SK-N-SH (cell line): Measurements from ENCODE around the gene TCF3. TPM values are rescaled to one million over a fixed set of nuclear protein-coding genes. Genes with fewer than 3 reads are reported as not detected.

ENCODE experiments used
- CTCF ChIA-PET: fragments of 300-600, 350-600 bp; formaldehyde crosslinking; extraction: SDS; loops from one replicate; lab custom pipeline; 2021; lab: Yijun Ruan, JAX
- POLR2A ChIA-PET: fragments of 350-600 bp; sonication (Branson Sonifier 250); formaldehyde crosslinking; extraction: SDS; loops from one replicate; lab custom pipeline; 2020; ENCODE audit warnings: antibody characterized with exemption, inconsistent platforms; lab: Yijun Ruan, JAX
- DNase-seq: peaks from one replicate; pipeline ENCODE4 v3.0.0; 2012
- H2AFZ ChIP-seq: fragments of 200-600 bp; sonication (generic); 2 replicates; pipeline ENCODE4 v1.8.1; 2016; ENCODE audit warnings: antibody characterized with exemption, mild to moderate bottlenecking, low read depth
- H3F3A ChIP-seq: fragments of 200-600 bp; sonication (generic); replicated peaks from 2 replicates; pipeline ENCODE3; 2016; ENCODE audit warnings: antibody characterized with exemption, mild to moderate bottlenecking; ENCODE audit not compliant: insufficient read depth
- H3K27ac ChIP-seq, 2 experiments: fragments of 200-500 bp in 1 of 2; fragments of 200-600 bp in 1 of 2; sonication (Bioruptor generic) in 1 of 2; sonication (generic), shearing (Covaris generic) in 1 of 2; 2 replicates each; pipeline versions ENCODE4 v1.5.1 to v1.6.1; 2014 to 2016; ENCODE audit warnings: low read depth in 2 of 2, inconsistent platforms in 1 of 2, low read length in 1 of 2, mild to moderate bottlenecking in 1 of 2, mixed read lengths in 1 of 2
- H3K27me3 ChIP-seq: fragments of 200-600 bp; sonication (generic), shearing (Covaris generic); 2 replicates; pipeline ENCODE4 v1.6.1; 2016; ENCODE audit warnings: mixed run types; ENCODE audit not compliant: insufficient read depth
- H3K36me3 ChIP-seq, 2 experiments: fragments of 200-500 bp in 1 of 2; fragments of 200-600 bp in 1 of 2; sonication (Bioruptor generic) in 1 of 2; sonication (generic) in 1 of 2; replicated peaks in 1 of 2; 2 replicates each; pipeline versions ENCODE3 to v1.5.1; 2014 to 2016; ENCODE audit warnings: low read length in 1 of 2, mild to moderate bottlenecking in 1 of 2; ENCODE audit not compliant: insufficient read depth in 2 of 2, control insufficient read depth in 1 of 2
- H3K4me1 ChIP-seq, 2 experiments: fragments of 200-500 bp in 1 of 2; fragments of 200-600 bp in 1 of 2; sonication (Bioruptor generic) in 1 of 2; sonication (generic), shearing (Covaris generic) in 1 of 2; 2 replicates each; pipeline versions ENCODE4 v1.5.1 to v1.6.1; 2014 to 2016; ENCODE audit warnings: low read depth in 1 of 2, low read length in 1 of 2, mixed run types in 1 of 2; ENCODE audit not compliant: insufficient read depth in 2 of 2, control insufficient read depth in 1 of 2
- H3K4me2 ChIP-seq: fragments of 200-600 bp; sonication (generic), shearing (Covaris generic); 2 replicates; pipeline ENCODE4 v1.6.1; 2017; ENCODE audit warnings: mixed run types
- H3K4me3 ChIP-seq, 2 experiments: fragments of 200-500 bp in 1 of 2; fragments of 200-600 bp in 1 of 2; sonication (Bioruptor generic) in 1 of 2; sonication (generic), shearing (Covaris generic) in 1 of 2; 2 replicates each; pipeline versions ENCODE4 v1.5.1 to v1.8.1; 2014 to 2016; ENCODE audit warnings: low read depth in 2 of 2, inconsistent platforms in 1 of 2, low read length in 1 of 2, mild to moderate bottlenecking in 1 of 2, mixed read lengths in 1 of 2, moderate library complexity in 1 of 2
- H3K79me2 ChIP-seq: fragments of 200-600 bp; sonication (generic); 2 replicates; pipeline ENCODE4 v1.8.1; 2017; ENCODE audit warnings: mild to moderate bottlenecking; ENCODE audit not compliant: insufficient read depth
- H3K9ac ChIP-seq: fragments of 200-600 bp; sonication (generic); 2 replicates; pipeline ENCODE4 v1.6.1; 2017; ENCODE audit warnings: mixed run types
- H3K9me2 ChIP-seq: fragments of 200-600 bp; sonication (generic); 2 replicates; pipeline ENCODE4 v1.6.1; 2017; ENCODE audit warnings: mixed run types
- H3K9me3 ChIP-seq: fragments of 200-600 bp; sonication (generic); 2 replicates; pipeline ENCODE4 v1.6.1; 2017; ENCODE audit warnings: mixed run types, mild to moderate bottlenecking, moderate library complexity
- H4K20me1 ChIP-seq: fragments of 200-600 bp; sonication (generic); 2 replicates; pipeline ENCODE4 v1.6.1; 2017; ENCODE audit warnings: mild to moderate bottlenecking, mixed run types; ENCODE audit not compliant: insufficient read depth
- CHD2 ChIP-seq: fragments of 150-350 bp; IDR thresholded peaks from 2 replicates; pipeline ENCODE4 v1.6.1; 2018; ENCODE audit warnings: low read length; ENCODE audit not compliant: partially characterized antibody
- ELF1 ChIP-seq: IDR thresholded peaks from 2 replicates; pipeline ENCODE4 v1.4.0; 2012
- EP300 ChIP-seq, 2 experiments: IDR thresholded peaks; 2 replicates each; pipeline versions ENCODE4 v1.4.0 to v1.6.1; 2012; ENCODE audit warnings: borderline replicate concordance in 1 of 2, low read depth in 1 of 2, low read length in 1 of 2
- EZH2phosphoT487 ChIP-seq: fragments of 200-600 bp; sonication (generic); IDR thresholded peaks from 2 replicates; pipeline ENCODE4 v1.6.1; 2017; ENCODE audit warnings: low read depth, mixed run types, mild to moderate bottlenecking, antibody characterized with exemption, moderate library complexity, borderline replicate concordance
- FOXM1 ChIP-seq: IDR thresholded peaks from 2 replicates; pipeline ENCODE4 v1.4.0; 2012; ENCODE audit warnings: low read depth, mild to moderate bottlenecking
- GABPA ChIP-seq: IDR thresholded peaks from 2 replicates; pipeline ENCODE4 v1.4.0; 2012; ENCODE audit warnings: low read depth, mild to moderate bottlenecking
- GATA2 ChIP-seq: sonication (generic); formaldehyde crosslinking; IDR thresholded peaks from 2 replicates; pipeline ENCODE4 v1.5.0; 2020; ENCODE audit warnings: mild to moderate bottlenecking, missing genetic modification reagents
- JUND ChIP-seq: IDR thresholded peaks from 2 replicates; pipeline ENCODE4 v1.4.0; 2012
- MXI1 ChIP-seq: IDR thresholded peaks from 2 replicates; pipeline ENCODE4 v1.6.1; 2012; ENCODE audit warnings: mild to moderate bottlenecking, low read depth, low read length, improper control_type of control experiment
- NFIC ChIP-seq: IDR thresholded peaks from 2 replicates; pipeline ENCODE4 v1.4.0; 2012; ENCODE audit warnings: borderline replicate concordance
- NRF1 ChIP-seq: IDR thresholded peaks from 2 replicates; pipeline ENCODE4 v1.6.1; 2012; ENCODE audit warnings: low read depth, mild to moderate bottlenecking, low read length
- POLR2AphosphoS5 ChIP-seq: IDR thresholded peaks from 2 replicates; pipeline ENCODE4 v1.6.1; 2012; ENCODE audit warnings: low read depth, low read length
- RAD21 ChIP-seq: IDR thresholded peaks from 2 replicates; pipeline ENCODE4 v1.6.1; 2012; ENCODE audit warnings: mild to moderate bottlenecking, low read length
- RFX5 ChIP-seq: IDR thresholded peaks from 2 replicates; pipeline ENCODE4 v1.6.1; 2012; ENCODE audit warnings: mild to moderate bottlenecking, improper control_type of control experiment, low read length
- TAF1 ChIP-seq: IDR thresholded peaks from 2 replicates; pipeline ENCODE4 v1.6.1; 2012; ENCODE audit warnings: low read depth, mild to moderate bottlenecking, low read length, moderate library complexity, borderline replicate concordance
- TCF12 ChIP-seq: IDR thresholded peaks from 2 replicates; pipeline ENCODE4 v1.4.0; 2012
- YY1 ChIP-seq: IDR thresholded peaks from 2 replicates; pipeline ENCODE4 v1.4.0; 2012; ENCODE audit warnings: low read depth, mild to moderate bottlenecking
- whole genome bisulfite sequencing: methylation state at CpG from one replicate; pipeline ENCODE4 v1.1.6; 2017; ENCODE audit warnings: low lambda C conversion rate; 5-methylcytosine and 5-hydroxymethylcytosine counted together
- polyA plus RNA-seq, 3 experiments: library from polyadenylated mRNA; depleted of rRNA; stranded (reverse); fragments of >200 nt; gene quantifications; 2 replicates each; pipeline ENCODE4 v1.2.3, GENCODE V29; 2012
- TF ChIP-seq, protein P1 (sequence below): IDR thresholded peaks from 2 replicates; pipeline ENCODE4 v1.6.1; 2012; ENCODE audit warnings: mild to moderate bottlenecking, low read depth, low read length, moderate library complexity
- TF ChIP-seq, protein P2 (sequence below): fragments of 200-600 bp; sonication (generic); IDR thresholded peaks from 2 replicates; pipeline ENCODE4 v1.6.1; 2017; ENCODE audit warnings: antibody characterized with exemption, mild to moderate bottlenecking, moderate library complexity

The TCF3 gene
- polyA plus RNA-seq, 1 of the 3 experiments (the other 2 are of a cell fraction) = 104 TPM

DNA sequence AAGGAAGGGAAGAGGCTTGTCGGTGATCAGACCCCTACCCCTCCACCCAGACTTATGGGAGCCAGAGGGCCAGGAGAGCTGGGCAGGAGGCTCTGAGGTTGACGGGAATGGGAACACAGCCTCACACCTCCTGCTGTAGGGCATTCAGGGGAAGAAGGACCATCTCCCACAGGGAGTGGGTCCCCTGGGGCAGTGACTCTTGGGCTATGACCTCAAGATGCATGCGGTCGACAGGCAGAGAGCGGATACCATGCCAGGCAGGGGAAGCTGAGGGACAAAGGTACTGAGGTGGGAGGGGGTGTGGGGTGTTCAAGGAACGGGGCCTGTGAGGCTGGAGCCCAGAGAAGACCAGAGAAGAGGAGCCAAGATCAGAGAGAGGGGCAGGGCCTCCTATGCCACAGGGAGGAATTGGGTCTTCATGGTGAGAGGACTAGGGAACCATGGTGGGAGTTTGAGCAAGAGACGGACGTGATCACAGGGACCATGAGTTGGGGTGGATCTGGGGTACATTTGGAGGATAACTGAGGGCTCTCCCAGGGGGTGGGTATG is 4.6 kb upstream of the TCF3 start:
- Histone ChIP-seq H3K27me3 (no peaks in the 10 kb centered on the region; the same call in 1 of the 2 replicates), H3F3A (peaks cover 3% of the 10 kb centered on the region), H3K9me2 (no peaks in the 10 kb centered on the region), H3K4me1 (no peaks in the 10 kb centered on the region), H3K9me3 (no peaks in the 10 kb centered on the region), H3K9ac (no peak overlapping the region), H3K4me2 (no peak overlapping the region), H3K27ac (no peak overlapping the region), H2AFZ (no peak overlapping the region), H4K20me1 (no peaks in the 10 kb centered on the region), H3K36me3 (no peaks in the 10 kb centered on the region), H3K4me3 (no peak overlapping the region), H3K79me2 (no peaks in the 10 kb centered on the region)
- CTCF ChIA-PET = interaction anchor here (0.6 to 2.3 kb wide), 2 partner anchors 15 to 995 kb away, joined by 3 to 10 read pairs; no protein-coding TSS in a partner anchor
- POLR2A ChIA-PET = no interaction called here
- WGBS = 86% methylated on average over 6 of the region's 8 CpGs
- TF ChIP-seq POLR2AphosphoS5 (no peak), MXI1 (no peak), CHD2 (no peak), TCF12 (no peak), ELF1 (no peak), GABPA (no peak), TAF1 (no peak), RFX5 (no peak), RAD21 (no peak)
- TF ChIP-seq, protein P1, sequence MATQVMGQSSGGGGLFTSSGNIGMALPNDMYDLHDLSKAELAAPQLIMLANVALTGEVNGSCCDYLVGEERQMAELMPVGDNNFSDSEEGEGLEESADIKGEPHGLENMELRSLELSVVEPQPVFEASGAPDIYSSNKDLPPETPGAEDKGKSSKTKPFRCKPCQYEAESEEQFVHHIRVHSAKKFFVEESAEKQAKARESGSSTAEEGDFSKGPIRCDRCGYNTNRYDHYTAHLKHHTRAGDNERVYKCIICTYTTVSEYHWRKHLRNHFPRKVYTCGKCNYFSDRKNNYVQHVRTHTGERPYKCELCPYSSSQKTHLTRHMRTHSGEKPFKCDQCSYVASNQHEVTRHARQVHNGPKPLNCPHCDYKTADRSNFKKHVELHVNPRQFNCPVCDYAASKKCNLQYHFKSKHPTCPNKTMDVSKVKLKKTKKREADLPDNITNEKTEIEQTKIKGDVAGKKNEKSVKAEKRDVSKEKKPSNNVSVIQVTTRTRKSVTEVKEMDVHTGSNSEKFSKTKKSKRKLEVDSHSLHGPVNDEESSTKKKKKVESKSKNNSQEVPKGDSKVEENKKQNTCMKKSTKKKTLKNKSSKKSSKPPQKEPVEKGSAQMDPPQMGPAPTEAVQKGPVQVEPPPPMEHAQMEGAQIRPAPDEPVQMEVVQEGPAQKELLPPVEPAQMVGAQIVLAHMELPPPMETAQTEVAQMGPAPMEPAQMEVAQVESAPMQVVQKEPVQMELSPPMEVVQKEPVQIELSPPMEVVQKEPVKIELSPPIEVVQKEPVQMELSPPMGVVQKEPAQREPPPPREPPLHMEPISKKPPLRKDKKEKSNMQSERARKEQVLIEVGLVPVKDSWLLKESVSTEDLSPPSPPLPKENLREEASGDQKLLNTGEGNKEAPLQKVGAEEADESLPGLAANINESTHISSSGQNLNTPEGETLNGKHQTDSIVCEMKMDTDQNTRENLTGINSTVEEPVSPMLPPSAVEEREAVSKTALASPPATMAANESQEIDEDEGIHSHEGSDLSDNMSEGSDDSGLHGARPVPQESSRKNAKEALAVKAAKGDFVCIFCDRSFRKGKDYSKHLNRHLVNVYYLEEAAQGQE = no peak
- TF ChIP-seq, protein P2, sequence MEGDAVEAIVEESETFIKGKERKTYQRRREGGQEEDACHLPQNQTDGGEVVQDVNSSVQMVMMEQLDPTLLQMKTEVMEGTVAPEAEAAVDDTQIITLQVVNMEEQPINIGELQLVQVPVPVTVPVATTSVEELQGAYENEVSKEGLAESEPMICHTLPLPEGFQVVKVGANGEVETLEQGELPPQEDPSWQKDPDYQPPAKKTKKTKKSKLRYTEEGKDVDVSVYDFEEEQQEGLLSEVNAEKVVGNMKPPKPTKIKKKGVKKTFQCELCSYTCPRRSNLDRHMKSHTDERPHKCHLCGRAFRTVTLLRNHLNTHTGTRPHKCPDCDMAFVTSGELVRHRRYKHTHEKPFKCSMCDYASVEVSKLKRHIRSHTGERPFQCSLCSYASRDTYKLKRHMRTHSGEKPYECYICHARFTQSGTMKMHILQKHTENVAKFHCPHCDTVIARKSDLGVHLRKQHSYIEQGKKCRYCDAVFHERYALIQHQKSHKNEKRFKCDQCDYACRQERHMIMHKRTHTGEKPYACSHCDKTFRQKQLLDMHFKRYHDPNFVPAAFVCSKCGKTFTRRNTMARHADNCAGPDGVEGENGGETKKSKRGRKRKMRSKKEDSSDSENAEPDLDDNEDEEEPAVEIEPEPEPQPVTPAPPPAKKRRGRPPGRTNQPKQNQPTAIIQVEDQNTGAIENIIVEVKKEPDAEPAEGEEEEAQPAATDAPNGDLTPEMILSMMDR = no peak
- DNase-seq = no peak

DNA sequence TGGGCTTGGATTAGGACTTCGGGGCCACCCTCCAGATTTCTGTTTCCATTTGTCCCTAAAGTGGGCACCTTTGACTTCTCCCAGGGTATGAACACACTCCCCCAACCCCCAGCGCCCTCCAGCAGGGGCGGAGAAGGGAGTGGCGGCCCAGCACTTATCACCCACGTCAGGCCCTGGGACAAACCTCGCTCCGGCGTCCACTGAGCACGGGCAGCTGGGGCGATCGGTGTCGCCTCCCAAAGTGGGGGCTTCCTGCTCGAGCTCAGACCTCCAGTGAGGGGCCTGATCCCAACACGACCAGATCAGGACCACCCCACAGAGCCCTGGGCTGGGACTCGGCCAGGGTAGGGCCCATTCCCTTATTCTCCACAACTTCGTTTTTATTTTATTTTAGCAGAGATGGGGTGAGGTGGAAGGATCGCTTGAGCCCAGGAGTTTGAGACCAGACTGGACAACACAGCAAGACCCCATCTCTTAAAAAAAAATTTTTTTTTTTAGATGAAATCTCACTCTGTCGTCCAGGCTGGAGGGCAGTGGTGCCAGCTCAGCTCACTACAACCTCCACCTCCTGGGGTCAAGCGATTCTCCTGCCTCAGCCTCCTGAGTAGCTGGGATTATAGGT is 3.7 kb upstream of the TCF3 start:
- CTCF ChIA-PET = interaction anchor here (0.8 to 2.3 kb wide), 2 partner anchors 16 to 170 kb away, joined by 4 to 10 read pairs; no protein-coding TSS in a partner anchor
- no peak for TF ChIP-seq RFX5
- no peak for TF ChIP-seq EZH2phosphoT487
- no peak for TF ChIP-seq NFIC
- TF ChIP-seq YY1 = no peak
- TF ChIP-seq FOXM1 = no peak
- no peak for TF ChIP-seq JUND
- TF ChIP-seq GATA2 (CRISPR knock-in tag) = no peak
- TF ChIP-seq CHD2 = no peak
- TF ChIP-seq, protein P1 = no peak
- TF ChIP-seq NRF1 = no peak
- TF ChIP-seq EP300 (IDR thresholded peaks at IDR 0.05; ENCODE audit: borderline replicate concordance in 1 of 2, low read depth in 1 of 2, low read length in 1 of 2) = no peak
- TF ChIP-seq ELF1 = no peak

More for the DNA sequence above, 3.7 kb upstream of the TCF3 start:
- WGBS = 84% methylated on average over 8 of the region's 19 CpGs
- Histone ChIP-seq H3K27ac (no peak overlapping the region), H4K20me1 (no peaks in the 10 kb centered on the region), H3K9ac (no peak overlapping the region), H3K4me3 (no peak overlapping the region), H3K4me2 (no peak overlapping the region), H3K79me2 (peaks cover 9% of the 10 kb centered on the region), H3F3A (peaks cover 3% of the 10 kb centered on the region), H3K9me3 (no peaks in the 10 kb centered on the region), H3K36me3 (no peaks in the 10 kb centered on the region), H3K4me1 (no peaks in the 10 kb centered on the region), H3K27me3 (no peaks in the 10 kb centered on the region; the same call in 1 of the 2 replicates), H3K9me2 (no peaks in the 10 kb centered on the region), H2AFZ (no peak overlapping the region)
- DNase-seq = no peak
- POLR2A ChIA-PET = no interaction called here
